Endothelial cell of umbilical vein (primary cell): ENCODE measurements around the gene NBEA. TPM values are rescaled to one million over a fixed set of nuclear protein-coding genes. Genes with fewer than 3 reads are reported as not detected.

Experiments
- BruUV-seq: library from RNA; stranded (reverse); fragments of 400-500 nt; replicated peaks from 2 replicates; lab custom pipeline; 2021; lab: Mats Ljungman, UMichigan
- CTCF ChIA-PET: fragments of 300-600, 350-600 bp; sonication (Branson Sonifier 250); formaldehyde crosslinking; loops from one replicate; lab custom pipeline; 2021; ENCODE audit warnings: antibody characterized with exemption, inconsistent platforms; lab: Charles Lee
- POLR2A ChIA-PET: fragments of 300-600, 350-600 bp; sonication (Branson Sonifier 250); formaldehyde crosslinking; loops from one replicate; lab custom pipeline; 2021; ENCODE audit warnings: antibody characterized with exemption, inconsistent platforms; lab: Charles Lee
- DNase-seq: peaks from one replicate; pipeline ENCODE4 v3.0.0-alpha.2; 2011; ENCODE audit warnings: low read depth, low spot score
- FAIRE-seq: peaks from 2 replicates; lab custom pipeline; 2011; peaks lifted over from hg19 to GRCh38; lab: Jason Lieb, UNC
- H2AFZ ChIP-seq: 2 replicates; pipeline ENCODE4 v1.6.0; 2012; ENCODE audit warnings: low read depth, low read length, control low read depth, inconsistent platforms
- H3K27ac ChIP-seq: 2 replicates; pipeline ENCODE4 v1.5.1; 2011; ENCODE audit warnings: low read depth, mild to moderate bottlenecking, control low read depth, low read length, moderate library complexity; ENCODE audit not compliant: insufficient read depth
- H3K27me3 ChIP-seq, 2 experiments: 2 replicates each; pipeline versions ENCODE4 v1.6.0 to v1.6.1; 2011; ENCODE audit warnings: low read length in 2 of 2, mixed read lengths in 1 of 2; ENCODE audit not compliant: control insufficient read depth in 2 of 2, insufficient read depth in 2 of 2
- H3K36me3 ChIP-seq, 2 experiments: 2 replicates in 1 of 2; 3 replicates in 1 of 2; pipeline ENCODE4 v1.5.1; 2011; ENCODE audit warnings: low read length in 2 of 2, mild to moderate bottlenecking in 1 of 2, moderate library complexity in 1 of 2; ENCODE audit not compliant: control insufficient read depth in 2 of 2, insufficient read depth in 2 of 2; ENCODE audit errors: extremely low read depth in 1 of 2
- H3K4me1 ChIP-seq: 3 replicates; pipeline ENCODE4 v1.5.1; 2011; ENCODE audit warnings: mild to moderate bottlenecking, low read length; ENCODE audit not compliant: control insufficient read depth, insufficient read depth; ENCODE audit errors: extremely low read depth
- H3K4me2 ChIP-seq: 2 replicates; pipeline ENCODE4 v1.6.1; 2011; ENCODE audit warnings: low read length, control low read depth, mixed read lengths; ENCODE audit not compliant: insufficient read depth
- H3K4me3 ChIP-seq, 3 experiments: fragments of 200-600 bp in 1 of 3; sonication (generic), shearing (Covaris generic) in 1 of 3; replicated peaks in 1 of 3; 2 replicates each; pipeline ENCODE4 v1.5.1; 2011 to 2016; ENCODE audit warnings: control low read depth in 3 of 3, low read length in 3 of 3, mild to moderate bottlenecking in 2 of 3, inconsistent platforms in 1 of 3, low read depth in 1 of 3, moderate library complexity in 1 of 3; ENCODE audit not compliant: insufficient read depth in 1 of 3
- H3K79me2 ChIP-seq: 2 replicates; pipeline ENCODE4 v1.6.0; 2012; ENCODE audit warnings: low read length, inconsistent platforms; ENCODE audit not compliant: control insufficient read depth, insufficient read depth
- H3K9ac ChIP-seq: replicated peaks from 2 replicates; pipeline ENCODE3; 2011; ENCODE audit warnings: low read length, control low read depth; ENCODE audit not compliant: insufficient read depth; ENCODE audit errors: extremely low read depth
- H3K9me1 ChIP-seq: replicated peaks from 3 replicates; pipeline ENCODE4 v1.6.0; 2011; ENCODE audit warnings: mild to moderate bottlenecking, low read length; ENCODE audit not compliant: control insufficient read depth, insufficient read depth; ENCODE audit errors: extremely low read depth
- H3K9me3 ChIP-seq: replicated peaks from 2 replicates; pipeline ENCODE4 v1.5.1; 2012; ENCODE audit warnings: low read length, inconsistent platforms; ENCODE audit not compliant: control insufficient read depth, insufficient read depth
- H4K20me1 ChIP-seq: replicated peaks from 2 replicates; pipeline ENCODE3; 2011; ENCODE audit warnings: mild to moderate bottlenecking, low read length; ENCODE audit not compliant: control insufficient read depth, insufficient read depth; ENCODE audit errors: extremely low read depth
- CTCF ChIP-seq, 2 donors: IDR thresholded peaks; 1 replicate in 1 of 2; 2 replicates in 1 of 2; pipeline ENCODE4 v1.5.1; 2011; ENCODE audit warnings: low read length in 2 of 2, mild to moderate bottlenecking in 2 of 2, moderate library complexity in 2 of 2, control low read depth in 1 of 2, inconsistent platforms in 1 of 2, low read depth in 1 of 2; ENCODE audit not compliant: insufficient read depth in 1 of 2; ENCODE audit errors: extremely low read depth in 1 of 2
- EZH2 ChIP-seq: IDR thresholded peaks from 2 replicates; pipeline ENCODE4 v1.6.1; 2012; ENCODE audit warnings: borderline replicate concordance, low read depth, mild to moderate bottlenecking, moderate library complexity, low read length, inconsistent platforms; ENCODE audit not compliant: severe bottlenecking
- FOS ChIP-seq: IDR thresholded peaks from 2 replicates; pipeline ENCODE4 v1.6.1; 2011; ENCODE audit warnings: mild to moderate bottlenecking, low read length, moderate library complexity, borderline replicate concordance; ENCODE audit not compliant: insufficient read depth
- GATA2 ChIP-seq: IDR thresholded peaks from 2 replicates; pipeline ENCODE4 v1.7.0; 2011; ENCODE audit warnings: low read depth, mild to moderate bottlenecking, moderate library complexity, mixed read lengths, low read length; ENCODE audit not compliant: insufficient read length, insufficient read depth
- JUN ChIP-seq: IDR thresholded peaks from 2 replicates; pipeline ENCODE4 v1.6.1; 2011; ENCODE audit warnings: borderline replicate concordance, low read depth; ENCODE audit not compliant: insufficient read length, insufficient read depth
- MAX ChIP-seq: IDR thresholded peaks from 2 replicates; pipeline ENCODE4 v1.6.1; 2011; ENCODE audit not compliant: insufficient read depth, insufficient read length
- MYC ChIP-seq: IDR thresholded peaks from one replicate; pipeline ENCODE4 v1.6.1; 2011; ENCODE audit warnings: mild to moderate bottlenecking, low read depth, low read length
- POLR2A ChIP-seq: IDR thresholded peaks from 2 replicates; pipeline ENCODE4 v1.6.1; 2012; ENCODE audit warnings: low read depth, mild to moderate bottlenecking, control low read depth, low read length
- POLR2AphosphoS5 ChIP-seq: IDR thresholded peaks from 2 replicates; pipeline ENCODE4 v1.6.1; 2012; ENCODE audit warnings: low read depth, mild to moderate bottlenecking, control low read depth, low read length, moderate library complexity; ENCODE audit not compliant: insufficient read depth
- dilution Hi-C: fragments of 300-500 bp; cut with MboI; formaldehyde crosslinking; loops from one replicate; pipeline ENCODE4 v1.15.0; 2019; ENCODE audit warnings: low sequenced_read_pairs; ENCODE audit not compliant: extremely low pct_ligation_motif_present
- intact Hi-C: fragments of 100-400 bp; cut with micrococcal nuclease; formaldehyde crosslinking; loops from one replicate; pipeline ENCODE4 v1.10.0; 2022
- polyA plus RNA-seq, 4 experiments: library from polyadenylated mRNA; depleted of rRNA in 3 of 4; stranded (reverse) in 3 of 4; unstranded in 1 of 4; fragments of >200 nt; gene quantifications; 2 replicates each; pipeline versions ENCODE4 v1.2.1 to v1.2.3, GENCODE V29; 2011 to 2012; ENCODE audit warnings: missing spikeins in 1 of 4
- total RNA-seq: library from RNA; stranded (reverse); gene quantifications from 2 replicates; pipeline ENCODE4 v1.2.3, GENCODE V29; 2021

Gene NBEA
- total and polyA plus RNA-seq, 2 donors (not counting 3 experiments of a cell fraction or from before 2014, with no cell fraction given): 3.0 to 4.8 TPM

- ChIA-PET CTCF (interaction anchor here (0.6 kb wide), 1 partner anchor 94 kb away, joined by 4 read pairs; no protein-coding TSS in a partner anchor), POLR2A (no interaction called here)
- TF ChIP-seq CTCF (IDR thresholded peaks at IDR 0.05; ENCODE audit: extremely low read depth in 1 of 2, insufficient read depth in 1 of 2, low read depth in 1 of 2, low read length in 2 of 2): no peak
- Histone ChIP-seq H3K9me1 (no peaks in the 10 kb centered on the region), H4K20me1 (no peaks in the 10 kb centered on the region), H3K36me3 (no peaks in the 10 kb centered on the region), H2AFZ (no peak overlapping the region), H3K27ac (no peak overlapping the region), H3K4me1 (no peaks in the 10 kb centered on the region), H3K4me2 (no peak overlapping the region), H3K4me3 (no peak overlapping the region), H3K9me3 (no peaks in the 10 kb centered on the region), H3K27me3 (peaks cover 2 to 8% of the 10 kb centered on the region in 2 experiments), H3K79me2 (no peaks in the 10 kb centered on the region), H3K9ac (no peak overlapping the region)
- intact Hi-C loops: no loop called here
- dilution Hi-C loops: no loop called here
- FAIRE-seq (no peak), DNase-seq (no peak)
- BruUV-seq: no TSS peak
These were observed 753.3 kb downstream of the NBEA start for GRCh38 chr13:35695448-35695770.

GRCh38 chr13:35697186-35697730 lies 755.2 kb downstream of the NBEA start:
- H3K4me1 ChIP-seq: no peaks in the 10 kb centered on the region
- no peak overlapping the region for H3K4me3 ChIP-seq
- no peaks in the 10 kb centered on the region for H3K9me1 ChIP-seq
- H2AFZ ChIP-seq: no peak overlapping the region
- dilution Hi-C loops: no loop called here
- FAIRE-seq (no peak), DNase-seq (no peak)
- no peak overlapping the region for H3K9ac ChIP-seq
- no peaks in the 10 kb centered on the region for H3K79me2 ChIP-seq
- no peak overlapping the region for H3K4me2 ChIP-seq
- no peaks in the 10 kb centered on the region for H3K9me3 ChIP-seq
- H4K20me1 ChIP-seq: no peaks in the 10 kb centered on the region
- intact Hi-C loops: no loop called here
- BruUV-seq: no TSS peak
- CTCF ChIA-PET: no interaction called here
- no peaks in the 10 kb centered on the region for H3K36me3 ChIP-seq
- peaks cover 5 to 11% of the 10 kb centered on the region in 2 experiments for H3K27me3 ChIP-seq
- TF ChIP-seq MYC (no peak), CTCF (IDR thresholded peaks at IDR 0.05; ENCODE audit: extremely low read depth in 1 of 2, insufficient read depth in 1 of 2, low read depth in 1 of 2, low read length in 2 of 2) (no peak), JUN (no peak), GATA2 (no peak), MAX (no peak), FOS (no peak), EZH2 (no peak), POLR2A (no peak), POLR2AphosphoS5 (no peak)
- H3K27ac ChIP-seq: no peak overlapping the region
- POLR2A ChIA-PET: no interaction called here
